NCI-H1092 (cell line): ENCODE results near the gene CCDC34.
"Not testable (repeated sequence)": the region's sequence is repeated elsewhere in the genome, so short reads cannot be mapped to it uniquely, and the experiment has no call there.

ENCODE experiments used
- DNase-seq: peaks from one replicate; lab custom pipeline; 2025; lab: John Stamatoyannopoulos, UW

CCDC34 gene

GRCh38 chr11:27361649-27362431 lies 1.2 kb downstream of the CCDC34 start:
- DNase-seq, result no peak

- DNase-seq, result no peak
These were observed 4.7 kb downstream of the CCDC34 start for GRCh38 chr11:27358296-27358695.

- peak; percentile 45 for DNase-seq
These were observed 5.8 kb downstream of the CCDC34 start for GRCh38 chr11:27357250-27357649.

- no peak for DNase-seq
These were observed 6.3 kb downstream of the CCDC34 start for GRCh38 chr11:27356624-27357222.

GRCh38 chr11:27355575-27356104 lies 7.4 kb downstream of the CCDC34 start:
- DNase-seq, result no peak

- no peak for DNase-seq
These were observed 8.6 kb downstream of the CCDC34 start for GRCh38 chr11:27354359-27354965.

- DNase-seq, result no peak
These were observed 9.2 kb downstream of the CCDC34 start for GRCh38 chr11:27353593-27354358.

GRCh38 chr11:27352781-27353180 lies 10.2 kb downstream of the CCDC34 start:
- no peak for DNase-seq

- DNase-seq, result no peak
These were observed 12.5 kb downstream of the CCDC34 start for GRCh38 chr11:27350511-27350910.

- DNase-seq, result no peak
These were observed 13.1 kb downstream of the CCDC34 start for GRCh38 chr11:27349919-27350318.

GRCh38 chr11:27348340-27348873 lies 14.6 kb downstream of the CCDC34 start:
- peak; percentile 68 for DNase-seq

GRCh38 chr11:27347359-27348339 lies 15.4 kb downstream of the CCDC34 start:
- DNase-seq, result peak; percentile 53

GRCh38 chr11:27339941-27340340 lies 23.1 kb downstream of the CCDC34 start:
- no peak for DNase-seq

- not testable (repeated sequence) for DNase-seq
These were observed 28.3 kb downstream of the CCDC34 start for GRCh38 chr11:27334764-27335163.

GRCh38 chr11:27331981-27332380 lies 31.0 kb downstream of the CCDC34 start:
- DNase-seq, result no peak

- no peak for DNase-seq
These were observed 32.3 kb downstream of the CCDC34 start for GRCh38 chr11:27330633-27331270.

- no peak for DNase-seq
These were observed 33.0 kb downstream of the CCDC34 start for GRCh38 chr11:27329867-27330632.

- DNase-seq, result no peak
These were observed 34.4 kb downstream of the CCDC34 start for GRCh38 chr11:27328614-27329013.

- not testable (repeated sequence) for DNase-seq
These were observed 36.0 kb downstream of the CCDC34 start for GRCh38 chr11:27327064-27327463.
